Measurements from ENCODE around the gene ZNF831.

Gene ZNF831

GRCh38 chr20:59223182-59223601 lies 59.6 kb downstream of the ZNF831 start:
- no peak overlapping the region for H3K9ac ChIP-seq
- no peak overlapping the region for H3K27ac ChIP-seq
- TF ChIP-seq, protein P1, sequence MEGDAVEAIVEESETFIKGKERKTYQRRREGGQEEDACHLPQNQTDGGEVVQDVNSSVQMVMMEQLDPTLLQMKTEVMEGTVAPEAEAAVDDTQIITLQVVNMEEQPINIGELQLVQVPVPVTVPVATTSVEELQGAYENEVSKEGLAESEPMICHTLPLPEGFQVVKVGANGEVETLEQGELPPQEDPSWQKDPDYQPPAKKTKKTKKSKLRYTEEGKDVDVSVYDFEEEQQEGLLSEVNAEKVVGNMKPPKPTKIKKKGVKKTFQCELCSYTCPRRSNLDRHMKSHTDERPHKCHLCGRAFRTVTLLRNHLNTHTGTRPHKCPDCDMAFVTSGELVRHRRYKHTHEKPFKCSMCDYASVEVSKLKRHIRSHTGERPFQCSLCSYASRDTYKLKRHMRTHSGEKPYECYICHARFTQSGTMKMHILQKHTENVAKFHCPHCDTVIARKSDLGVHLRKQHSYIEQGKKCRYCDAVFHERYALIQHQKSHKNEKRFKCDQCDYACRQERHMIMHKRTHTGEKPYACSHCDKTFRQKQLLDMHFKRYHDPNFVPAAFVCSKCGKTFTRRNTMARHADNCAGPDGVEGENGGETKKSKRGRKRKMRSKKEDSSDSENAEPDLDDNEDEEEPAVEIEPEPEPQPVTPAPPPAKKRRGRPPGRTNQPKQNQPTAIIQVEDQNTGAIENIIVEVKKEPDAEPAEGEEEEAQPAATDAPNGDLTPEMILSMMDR (conservative IDR thresholded peaks at IDR 0.05; ENCODE audit: low read depth, low read length): no peak
- peaks cover 3% of the 10 kb centered on the region for H3K4me1 ChIP-seq (ENCODE audit: low read depth, poor library complexity, severe bottlenecking)
- H3K4me2 ChIP-seq: no peak overlapping the region; the same call in 1 of the 2 replicates
- H4K20me1 ChIP-seq (ENCODE audit: insufficient read depth): no peaks in the 10 kb centered on the region
- H3K27me3 ChIP-seq (ENCODE audit: insufficient read depth, low read depth): peaks cover 4% of the 10 kb centered on the region; the same call in 1 of the 2 replicates
- no peak overlapping the region for H3K4me3 ChIP-seq (IDR thresholded peaks at IDR 0.05; ENCODE audit: insufficient read depth, low read depth, low read length)
- H2AFZ ChIP-seq (ENCODE audit: low read depth): peak overlapping the region; percentile 92; the same call in 1 of the 2 replicates
- H3K36me3 ChIP-seq (ENCODE audit: insufficient read depth): no peaks in the 10 kb centered on the region
- H3K79me2 ChIP-seq (ENCODE audit: insufficient read depth, low read depth): no peaks in the 10 kb centered on the region

DNA sequence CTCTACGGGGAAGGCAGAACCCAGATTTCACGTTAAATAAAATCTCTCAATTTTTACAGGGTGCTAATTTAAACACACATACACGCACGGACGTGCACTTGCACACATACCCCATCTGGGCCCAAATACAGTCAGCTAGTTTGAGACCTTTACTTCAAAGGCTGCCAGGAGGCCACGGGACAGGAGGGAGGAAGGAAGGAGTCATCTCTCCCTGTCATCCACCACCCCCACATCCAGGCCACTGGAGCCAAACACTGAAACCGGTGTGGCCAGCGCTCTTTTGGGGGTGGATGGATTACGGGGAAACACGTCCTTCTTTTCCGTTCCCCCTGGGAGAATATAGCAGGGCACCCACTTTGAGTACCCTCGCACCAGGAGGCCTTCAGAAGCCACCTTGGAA lies 60.1 kb downstream of the ZNF831 start:
- Histone ChIP-seq H3K4me2 (no peak overlapping the region), H3K27me3 (ENCODE audit: insufficient read depth, low read depth) (peaks cover 4% of the 10 kb centered on the region; the same call in 1 of the 2 replicates), H2AFZ (ENCODE audit: low read depth) (no peak overlapping the region)

GRCh38 chr20:59224236-59224635 lies 60.6 kb downstream of the ZNF831 start:
- H3K9ac ChIP-seq: no peak overlapping the region
- no peak overlapping the region for H3K4me3 ChIP-seq (IDR thresholded peaks at IDR 0.05; ENCODE audit: insufficient read depth, low read depth, low read length)

More for the DNA sequence above, 60.1 kb downstream of the ZNF831 start:
- Histone ChIP-seq H3K36me3 (ENCODE audit: insufficient read depth) (no peaks in the 10 kb centered on the region), H3K4me3 (IDR thresholded peaks at IDR 0.05; ENCODE audit: insufficient read depth, low read depth, low read length) (no peak overlapping the region), H3K9ac (no peak overlapping the region), H3K79me2 (ENCODE audit: insufficient read depth, low read depth) (no peaks in the 10 kb centered on the region), H3K4me1 (ENCODE audit: low read depth, poor library complexity, severe bottlenecking) (peaks cover 3% of the 10 kb centered on the region), H3K27ac (no peak overlapping the region), H4K20me1 (ENCODE audit: insufficient read depth) (no peaks in the 10 kb centered on the region)
- TF ChIP-seq, protein P1 (conservative IDR thresholded peaks at IDR 0.05; ENCODE audit: low read depth, low read length): no peak

GRCh38 chr20:59230385-59230784 lies 66.8 kb downstream of the ZNF831 start:
- TF ChIP-seq, protein P1 (conservative IDR thresholded peaks at IDR 0.05; ENCODE audit: low read depth, low read length): no peak
- Histone ChIP-seq H3K4me3 (IDR thresholded peaks at IDR 0.05; ENCODE audit: insufficient read depth, low read depth, low read length) (no peak overlapping the region), H3K9ac (no peak overlapping the region), H3K4me2 (no peak overlapping the region), H4K20me1 (ENCODE audit: insufficient read depth) (no peaks in the 10 kb centered on the region), H3K4me1 (ENCODE audit: low read depth, poor library complexity, severe bottlenecking) (no peaks in the 10 kb centered on the region), H3K27ac (no peak overlapping the region), H3K27me3 (ENCODE audit: insufficient read depth, low read depth) (no peaks in the 10 kb centered on the region), H3K36me3 (ENCODE audit: insufficient read depth) (no peaks in the 10 kb centered on the region), H2AFZ (ENCODE audit: low read depth) (no peak overlapping the region), H3K79me2 (ENCODE audit: insufficient read depth, low read depth) (no peaks in the 10 kb centered on the region)

More at GRCh38 chr20:59224236-59224635, 60.6 kb downstream of the ZNF831 start:
- Histone ChIP-seq H3K4me1 (ENCODE audit: low read depth, poor library complexity, severe bottlenecking) (peaks cover 3% of the 10 kb centered on the region), H4K20me1 (ENCODE audit: insufficient read depth) (no peaks in the 10 kb centered on the region), H3K27ac (no peak overlapping the region), H3K4me2 (no peak overlapping the region), H3K27me3 (ENCODE audit: insufficient read depth, low read depth) (peaks cover 4% of the 10 kb centered on the region; the same call in 1 of the 2 replicates), H3K36me3 (ENCODE audit: insufficient read depth) (no peaks in the 10 kb centered on the region), H3K79me2 (ENCODE audit: insufficient read depth, low read depth) (no peaks in the 10 kb centered on the region), H2AFZ (ENCODE audit: low read depth) (no peak overlapping the region)
- TF ChIP-seq, protein P1 (conservative IDR thresholded peaks at IDR 0.05; ENCODE audit: low read depth, low read length): no peak
